DOHH2 (cell line): ENCODE results near the gene GARNL3.

Source experiments
- CTCF ChIP-seq: fragments of 200-600 bp; sonication (generic); IDR thresholded peaks from one replicate; pipeline ENCODE4 v1.5.1; 2014; ENCODE audit warnings: antibody characterized with exemption, mild to moderate bottlenecking, low read depth, low read length; ENCODE audit not compliant: poor library complexity, severe bottlenecking
- EZH2phosphoT487 ChIP-seq: fragments of 200-600 bp; sonication (generic); IDR thresholded peaks from 2 replicates; pipeline ENCODE4 v1.6.1; 2017; ENCODE audit warnings: borderline replicate concordance, mild to moderate bottlenecking, antibody characterized with exemption, low read length, moderate library complexity, mixed read lengths

GRCh38 chr9:127370147-127370579 is 105.6 kb downstream of the GARNL3 start:
- TF ChIP-seq CTCF (no peak), EZH2phosphoT487 (no peak)
